Neural progenitor cell (in vitro differentiated cells): ENCODE measurements around the gene IFIT2.

Source experiments
- EZH2phosphoT487 ChIP-seq: fragments of 200-600 bp; sonication (generic); IDR thresholded peaks from 2 replicates; pipeline ENCODE4 v1.6.1; 2017; ENCODE audit warnings: antibody characterized with exemption
- TF ChIP-seq, protein P1 (sequence below): fragments of 200-600 bp; sonication (generic); IDR thresholded peaks from 2 replicates; pipeline ENCODE4 v1.5.1; 2017; ENCODE audit warnings: antibody characterized with exemption, mild to moderate bottlenecking

DNA sequence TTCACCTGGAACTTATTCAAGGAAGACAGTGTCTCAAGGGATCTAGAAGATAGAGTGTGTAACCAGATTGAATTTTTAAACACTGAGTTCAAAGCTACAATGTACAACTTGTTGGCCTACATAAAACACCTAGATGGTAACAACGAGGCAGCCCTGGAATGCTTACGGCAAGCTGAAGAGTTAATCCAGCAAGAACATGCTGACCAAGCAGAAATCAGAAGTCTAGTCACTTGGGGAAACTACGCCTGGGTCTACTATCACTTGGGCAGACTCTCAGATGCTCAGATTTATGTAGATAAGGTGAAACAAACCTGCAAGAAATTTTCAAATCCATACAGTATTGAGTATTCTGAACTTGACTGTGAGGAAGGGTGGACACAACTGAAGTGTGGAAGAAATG is 36.9 kb downstream of the IFIT2 start:
- TF ChIP-seq, protein P1, sequence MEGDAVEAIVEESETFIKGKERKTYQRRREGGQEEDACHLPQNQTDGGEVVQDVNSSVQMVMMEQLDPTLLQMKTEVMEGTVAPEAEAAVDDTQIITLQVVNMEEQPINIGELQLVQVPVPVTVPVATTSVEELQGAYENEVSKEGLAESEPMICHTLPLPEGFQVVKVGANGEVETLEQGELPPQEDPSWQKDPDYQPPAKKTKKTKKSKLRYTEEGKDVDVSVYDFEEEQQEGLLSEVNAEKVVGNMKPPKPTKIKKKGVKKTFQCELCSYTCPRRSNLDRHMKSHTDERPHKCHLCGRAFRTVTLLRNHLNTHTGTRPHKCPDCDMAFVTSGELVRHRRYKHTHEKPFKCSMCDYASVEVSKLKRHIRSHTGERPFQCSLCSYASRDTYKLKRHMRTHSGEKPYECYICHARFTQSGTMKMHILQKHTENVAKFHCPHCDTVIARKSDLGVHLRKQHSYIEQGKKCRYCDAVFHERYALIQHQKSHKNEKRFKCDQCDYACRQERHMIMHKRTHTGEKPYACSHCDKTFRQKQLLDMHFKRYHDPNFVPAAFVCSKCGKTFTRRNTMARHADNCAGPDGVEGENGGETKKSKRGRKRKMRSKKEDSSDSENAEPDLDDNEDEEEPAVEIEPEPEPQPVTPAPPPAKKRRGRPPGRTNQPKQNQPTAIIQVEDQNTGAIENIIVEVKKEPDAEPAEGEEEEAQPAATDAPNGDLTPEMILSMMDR: no peak
- TF ChIP-seq EZH2phosphoT487: no peak
